Measurements from ENCODE around the gene FN1. TPM values are rescaled to one million over a fixed set of nuclear protein-coding genes. Genes with fewer than 3 reads are reported as not detected.
"Not testable (repeated sequence)": the region's sequence is repeated elsewhere in the genome, so short reads cannot be mapped to it uniquely, and the experiment has no call there.

FN1 gene
- total RNA-seq, 3 donors from 2014 or later, result 3.0 to 4.6 (median 3.9) TPM

DNA sequence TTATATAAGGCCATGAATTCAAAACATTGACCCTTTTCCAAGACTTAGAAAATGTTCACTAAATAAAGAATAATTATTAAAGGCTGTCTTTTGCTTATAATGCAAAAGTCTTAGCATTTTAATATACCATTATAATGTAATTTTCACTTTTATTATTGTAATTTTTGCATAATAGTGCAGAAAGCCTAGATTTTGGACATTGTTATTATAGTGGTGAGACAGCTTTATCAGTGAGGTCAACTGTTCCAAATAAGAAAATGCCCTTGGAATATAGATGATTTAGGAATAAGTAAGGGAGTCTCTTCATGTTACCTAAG is 67.4 kb downstream of the FN1 start:
- Mint-ChIP-seq H3K4me3 (no peak overlapping the region), H3K4me1 (ENCODE audit: low read depth) (no peaks in the 10 kb centered on the region), H3K36me3 (ENCODE audit: insufficient read depth) (peaks cover 20% of the 10 kb centered on the region), H3K27me3 (ENCODE audit: low read depth) (no peaks in the 10 kb centered on the region), H3K9me3 (no peaks in the 10 kb centered on the region)
- DNase-seq, result no peak
- no peak for ATAC-seq

DNA sequence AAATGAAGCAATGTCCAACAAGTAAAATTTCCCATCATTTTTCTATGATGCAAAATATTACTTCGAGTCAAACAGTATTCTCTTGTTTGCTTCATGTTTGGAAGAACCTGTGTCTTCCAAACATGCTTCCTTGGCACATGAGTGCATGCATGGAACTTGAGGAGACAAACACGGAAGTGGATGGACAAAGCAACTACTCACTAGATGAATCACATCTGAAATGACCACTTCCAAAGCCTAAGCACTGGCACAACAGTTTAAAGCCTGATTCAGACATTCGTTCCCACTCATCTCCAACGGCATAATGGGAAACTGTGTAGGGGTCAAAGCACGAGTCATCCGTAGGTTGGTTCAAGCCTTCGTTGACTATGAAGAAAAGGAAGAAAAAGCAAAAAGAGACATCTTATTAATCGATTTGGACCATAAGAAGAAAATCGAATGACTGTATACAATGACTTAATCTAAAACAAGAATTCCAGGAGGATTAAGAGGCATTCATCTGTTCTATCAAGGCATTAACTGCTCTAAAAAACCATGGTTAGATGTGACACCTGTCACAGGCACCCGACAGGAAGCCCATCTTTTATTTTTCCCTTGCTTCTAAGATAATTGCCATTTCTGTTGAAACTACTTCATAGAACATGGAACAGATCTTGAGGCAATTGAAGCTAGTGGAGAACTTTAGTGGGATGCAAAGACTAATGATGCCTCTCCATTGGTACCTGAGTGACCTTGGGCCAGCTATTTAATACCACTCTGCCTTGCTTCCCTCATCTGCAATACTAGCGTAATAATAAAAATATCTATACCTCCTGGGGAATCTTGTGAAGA is 68.0 kb downstream of the FN1 start:
- Mint-ChIP-seq H3K36me3 (ENCODE audit: insufficient read depth) (peaks cover 26% of the 10 kb centered on the region), H3K4me1 (ENCODE audit: low read depth) (no peaks in the 10 kb centered on the region), H3K4me3 (no peak overlapping the region), H3K9me3 (no peaks in the 10 kb centered on the region), H3K27me3 (ENCODE audit: low read depth) (no peaks in the 10 kb centered on the region)
- no peak for DNase-seq
- ATAC-seq, result no peak

DNA sequence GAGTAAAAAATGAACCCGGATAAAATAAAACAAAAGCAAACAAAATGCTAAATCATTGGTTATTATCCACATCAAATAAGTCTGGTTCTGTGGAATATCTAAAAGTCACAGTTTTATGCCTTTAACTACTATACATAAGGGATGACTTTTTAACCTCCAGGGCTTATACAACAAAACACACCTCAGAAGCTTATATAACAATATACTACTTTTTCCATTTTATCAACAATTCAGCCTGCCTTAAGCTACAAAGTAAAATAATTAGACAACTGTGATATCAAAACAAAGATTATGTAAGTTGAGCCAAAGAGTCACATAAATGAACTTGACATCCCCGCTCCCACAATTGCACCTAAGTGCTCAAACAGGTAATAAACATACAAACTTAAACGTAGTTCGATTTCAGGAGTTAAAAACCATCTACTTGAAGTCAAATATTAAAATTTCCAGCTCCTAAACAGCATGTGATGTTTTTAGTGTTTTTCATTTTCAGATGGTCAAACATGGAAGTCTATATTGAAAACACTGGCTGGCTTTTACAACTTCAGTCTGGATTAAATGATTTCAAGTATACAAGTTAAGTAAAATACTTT is 69.3 kb downstream of the FN1 start:
- Mint-ChIP-seq H3K36me3 (ENCODE audit: insufficient read depth) (peaks cover 33% of the 10 kb centered on the region), H3K4me3 (no peak overlapping the region), H3K4me1 (ENCODE audit: low read depth) (no peaks in the 10 kb centered on the region), H3K27me3 (ENCODE audit: low read depth) (no peaks in the 10 kb centered on the region), H3K9me3 (no peaks in the 10 kb centered on the region)
- DNase-seq (no peak), ATAC-seq (no peak)

DNA sequence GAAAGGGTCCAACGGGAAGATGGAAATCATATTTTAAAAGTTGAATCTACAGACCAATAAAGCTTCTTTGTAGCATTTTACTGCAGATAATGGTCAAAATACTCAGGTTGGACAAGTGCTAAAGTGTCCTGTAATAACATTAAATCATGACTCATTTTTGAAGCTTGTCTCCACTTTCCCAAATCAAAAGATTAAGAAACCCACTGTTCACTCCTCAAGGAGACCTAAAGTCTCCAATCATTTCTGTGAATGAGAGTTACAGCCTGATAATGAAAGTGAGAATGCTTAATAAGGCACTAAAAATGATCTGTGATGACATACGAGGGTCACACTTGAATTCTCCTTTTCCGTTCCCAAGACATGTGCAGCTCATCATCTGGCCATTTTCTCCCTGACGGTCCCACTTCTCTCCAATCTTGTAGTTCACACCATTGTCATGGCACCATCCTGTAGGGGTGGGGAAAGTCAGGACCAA is 70.6 kb downstream of the FN1 start:
- no peak for DNase-seq
- ATAC-seq, result no peak
- Mint-ChIP-seq H3K4me3 (no peak overlapping the region), H3K27me3 (ENCODE audit: low read depth) (no peaks in the 10 kb centered on the region), H3K36me3 (ENCODE audit: insufficient read depth) (peaks cover 41% of the 10 kb centered on the region), H3K4me1 (ENCODE audit: low read depth) (no peaks in the 10 kb centered on the region), H3K9me3 (no peaks in the 10 kb centered on the region)

DNA sequence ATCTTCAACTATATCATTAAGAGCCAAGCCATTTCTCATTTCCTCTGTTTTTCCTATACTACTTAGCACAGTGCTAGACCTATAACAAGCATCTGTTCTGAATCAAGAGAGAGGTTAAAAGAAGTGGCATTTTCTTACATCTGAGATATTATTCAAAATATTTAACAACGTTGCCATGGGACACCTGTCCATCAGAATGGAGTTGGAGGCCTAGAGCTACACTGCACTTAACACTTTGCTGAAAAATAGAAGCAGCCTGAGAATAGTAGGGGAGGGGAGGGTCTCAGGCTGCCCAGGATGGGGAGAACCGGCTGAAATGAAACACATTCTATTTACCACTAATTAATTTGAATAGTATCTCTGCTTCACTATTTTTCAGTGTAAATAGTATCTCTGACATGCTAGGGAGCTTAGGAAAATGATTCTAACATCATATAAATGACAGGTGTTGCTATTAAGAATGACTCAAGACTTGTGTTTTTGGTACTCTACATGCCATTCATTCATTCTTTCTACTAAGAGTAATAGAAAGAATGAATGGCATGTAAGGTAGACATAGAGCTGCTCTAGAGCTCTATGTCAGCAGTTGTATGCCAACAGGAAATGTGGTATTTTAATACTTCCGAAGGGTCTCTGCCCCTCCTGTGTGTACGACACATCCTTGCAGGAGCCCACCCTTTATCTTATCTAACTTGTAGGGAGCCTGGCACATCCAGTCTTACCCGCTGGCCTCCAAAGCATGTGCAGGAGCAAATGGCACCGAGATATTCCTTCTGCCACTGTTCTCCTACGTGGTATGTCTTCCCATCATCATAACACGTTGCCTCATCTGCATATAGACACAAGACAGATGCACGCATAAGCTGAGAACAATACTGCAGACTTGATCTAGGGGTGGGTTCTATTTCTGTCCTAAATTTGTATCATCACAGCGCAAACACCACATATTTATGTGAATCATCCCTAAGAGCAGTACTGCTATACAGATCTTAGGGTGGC is 71.4 kb downstream of the FN1 start:
- no peaks in the 10 kb centered on the region for H3K27me3 Mint-ChIP-seq (ENCODE audit: low read depth)
- DNase-seq (no peak), ATAC-seq (no peak)
- no peak overlapping the region for H3K4me3 Mint-ChIP-seq
- H3K9me3 Mint-ChIP-seq, result no peaks in the 10 kb centered on the region
- peaks cover 41% of the 10 kb centered on the region for H3K36me3 Mint-ChIP-seq (ENCODE audit: insufficient read depth)
- H3K4me1 Mint-ChIP-seq (ENCODE audit: low read depth), result no peaks in the 10 kb centered on the region

DNA sequence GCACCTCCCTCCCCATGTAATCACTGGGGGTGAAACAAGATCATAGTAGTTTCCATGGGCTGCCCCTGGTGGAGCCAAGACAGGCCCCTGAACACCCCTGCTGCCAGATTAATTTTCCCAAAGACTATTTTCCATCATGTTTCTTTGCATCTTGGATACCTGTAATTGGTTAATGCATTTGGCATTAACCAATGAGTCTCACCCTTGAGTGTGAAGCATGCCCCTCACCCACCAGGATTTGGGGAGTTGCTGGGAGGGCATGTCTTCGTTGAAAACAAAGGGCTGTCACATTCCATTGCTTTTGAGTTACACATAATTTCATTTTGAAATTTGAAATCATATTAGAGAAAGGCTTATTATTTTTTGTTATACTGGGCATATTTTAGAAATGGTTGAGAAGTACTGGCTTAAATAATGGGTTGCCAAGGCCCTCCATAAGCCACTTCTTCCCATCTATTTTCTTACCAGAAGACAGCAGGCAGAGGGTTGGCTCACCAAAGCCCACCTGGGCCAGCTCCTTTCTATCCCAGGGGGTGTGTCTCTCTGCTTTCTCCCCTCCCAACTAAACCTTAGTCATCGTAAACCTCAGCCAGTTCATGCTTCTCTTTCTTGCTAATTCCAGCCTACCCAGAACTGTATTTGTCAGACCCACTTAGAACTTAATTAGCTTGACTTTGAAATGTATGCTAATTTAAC is 72.3 kb downstream of the FN1 start:
- H3K4me3 Mint-ChIP-seq, result no peak overlapping the region
- DNase-seq (no peak), ATAC-seq (no peak)
- no peaks in the 10 kb centered on the region for H3K9me3 Mint-ChIP-seq
- H3K36me3 Mint-ChIP-seq (ENCODE audit: insufficient read depth), result peaks cover 41% of the 10 kb centered on the region
- no peaks in the 10 kb centered on the region for H3K27me3 Mint-ChIP-seq (ENCODE audit: low read depth)
- H3K4me1 Mint-ChIP-seq (ENCODE audit: low read depth), result no peaks in the 10 kb centered on the region

DNA sequence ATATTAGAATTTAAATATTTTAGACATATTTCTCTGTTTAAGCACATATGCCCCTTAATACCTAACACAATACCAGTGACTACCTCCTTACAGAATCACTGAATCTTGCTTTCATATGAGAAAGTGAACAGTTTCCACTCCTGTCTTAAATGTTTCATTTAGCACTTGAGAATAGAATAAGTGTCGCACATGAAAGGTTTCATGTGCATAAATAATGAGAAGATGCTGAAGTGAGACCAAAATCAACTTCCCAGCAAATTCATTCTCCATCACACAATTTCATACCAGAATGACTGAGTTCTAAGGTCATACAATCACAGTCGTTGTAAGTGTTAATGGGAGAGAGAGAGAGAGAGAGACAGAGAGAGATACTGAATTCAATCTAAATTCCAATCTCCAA is 72.8 kb downstream of the FN1 start:
- Mint-ChIP-seq H3K4me1 (ENCODE audit: low read depth) (no peaks in the 10 kb centered on the region), H3K9me3 (no peaks in the 10 kb centered on the region), H3K4me3 (no peak overlapping the region), H3K36me3 (ENCODE audit: insufficient read depth) (peaks cover 42% of the 10 kb centered on the region), H3K27me3 (ENCODE audit: low read depth) (no peaks in the 10 kb centered on the region)
- DNase-seq (no peak), ATAC-seq (no peak)

DNA sequence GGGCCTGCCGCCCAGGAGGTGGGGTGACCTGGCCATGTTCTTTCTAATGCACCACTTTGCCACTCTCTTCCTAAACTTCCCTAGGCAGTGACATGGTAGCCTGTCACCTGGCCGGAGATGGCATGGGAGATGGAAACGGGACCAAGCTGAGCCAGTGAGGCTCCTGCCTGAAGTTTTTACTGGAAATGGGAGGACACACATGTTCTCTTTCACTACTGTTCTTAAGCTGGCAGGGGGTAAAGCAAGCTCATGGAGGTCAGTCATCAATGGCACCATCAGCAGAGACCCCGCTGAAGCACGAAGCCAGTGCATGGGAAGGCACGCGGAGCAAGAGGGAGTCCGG is 73.3 kb downstream of the FN1 start:
- DNase-seq (no peak), ATAC-seq (no peak)
- peaks cover 42% of the 10 kb centered on the region for H3K36me3 Mint-ChIP-seq (ENCODE audit: insufficient read depth)
- H3K4me3 Mint-ChIP-seq, result no peak overlapping the region
- no peaks in the 10 kb centered on the region for H3K4me1 Mint-ChIP-seq (ENCODE audit: low read depth)
- no peaks in the 10 kb centered on the region for H3K27me3 Mint-ChIP-seq (ENCODE audit: low read depth)
- H3K9me3 Mint-ChIP-seq, result no peaks in the 10 kb centered on the region

DNA sequence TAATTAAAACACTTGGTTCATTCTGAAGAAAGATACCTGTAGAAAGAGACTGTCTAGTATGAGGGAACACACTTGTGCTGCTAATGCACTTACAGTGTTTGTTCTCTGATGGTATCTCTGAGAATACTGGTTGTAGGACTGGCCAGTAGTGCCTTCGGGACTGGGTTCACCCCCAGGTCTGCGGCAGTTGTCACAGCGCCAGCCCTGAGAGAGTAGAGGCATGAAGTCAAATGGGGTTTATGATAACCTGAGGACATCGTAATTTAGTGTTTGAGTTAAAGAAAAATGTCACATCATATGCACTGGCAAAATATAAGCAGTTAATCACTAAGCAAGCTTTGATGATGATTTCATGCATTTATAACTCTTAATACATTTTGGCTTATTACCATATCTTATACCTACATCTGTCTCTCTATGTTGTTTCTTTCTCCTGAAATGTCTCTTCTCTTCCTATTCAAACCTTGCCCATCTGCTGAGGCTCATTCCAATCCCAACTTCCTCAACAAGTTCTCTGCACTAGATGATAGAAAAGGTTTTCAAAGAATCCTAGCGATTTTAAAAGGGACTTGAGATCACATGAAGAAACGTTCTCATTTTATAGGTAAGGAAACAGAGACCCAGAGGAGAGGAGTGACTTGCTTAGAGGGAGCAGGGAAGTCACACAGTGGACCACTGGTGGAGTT is 73.8 kb downstream of the FN1 start:
- no peak for DNase-seq
- H3K27me3 Mint-ChIP-seq (ENCODE audit: low read depth), result no peaks in the 10 kb centered on the region
- H3K36me3 Mint-ChIP-seq (ENCODE audit: insufficient read depth), result peaks cover 41% of the 10 kb centered on the region
- H3K4me3 Mint-ChIP-seq, result no peak overlapping the region
- ATAC-seq, result no peak
- H3K4me1 Mint-ChIP-seq (ENCODE audit: low read depth), result no peaks in the 10 kb centered on the region
- no peaks in the 10 kb centered on the region for H3K9me3 Mint-ChIP-seq

DNA sequence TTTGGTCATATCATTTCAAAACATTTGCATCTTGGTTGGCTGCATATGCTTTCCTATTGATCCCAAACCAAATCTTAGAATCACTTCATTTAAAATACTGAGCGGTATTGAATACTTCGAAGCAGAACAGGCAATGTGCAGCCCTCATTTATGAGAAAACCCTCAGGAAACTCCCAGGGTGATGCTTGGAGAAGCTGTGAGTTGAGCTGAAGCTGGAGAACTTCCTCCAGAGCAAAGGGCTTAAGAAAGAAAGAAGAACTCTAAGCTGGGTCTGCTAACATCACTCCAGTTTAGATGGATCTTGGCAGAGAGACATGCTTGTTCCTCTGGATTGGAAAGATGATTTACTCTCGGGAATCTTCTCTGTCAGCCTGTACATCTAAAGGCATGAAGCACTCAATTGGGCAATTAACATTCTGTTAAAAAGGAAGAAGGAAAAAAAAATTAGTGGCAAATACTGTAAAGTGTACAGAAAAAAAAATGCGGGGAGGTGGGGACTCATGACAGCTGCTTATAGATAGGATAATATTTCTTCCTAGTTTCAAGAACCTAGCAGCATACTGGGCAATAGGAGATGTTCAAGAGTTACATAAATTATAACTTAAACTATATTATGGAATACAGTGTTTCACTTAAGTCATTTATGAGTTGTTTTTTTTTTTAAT is 74.5 kb downstream of the FN1 start:
- Mint-ChIP-seq H3K27me3 (ENCODE audit: low read depth) (no peaks in the 10 kb centered on the region), H3K36me3 (ENCODE audit: insufficient read depth) (peaks cover 47% of the 10 kb centered on the region), H3K4me1 (ENCODE audit: low read depth) (no peaks in the 10 kb centered on the region), H3K4me3 (no peak overlapping the region), H3K9me3 (no peaks in the 10 kb centered on the region)
- DNase-seq (no peak), ATAC-seq (no peak)

DNA sequence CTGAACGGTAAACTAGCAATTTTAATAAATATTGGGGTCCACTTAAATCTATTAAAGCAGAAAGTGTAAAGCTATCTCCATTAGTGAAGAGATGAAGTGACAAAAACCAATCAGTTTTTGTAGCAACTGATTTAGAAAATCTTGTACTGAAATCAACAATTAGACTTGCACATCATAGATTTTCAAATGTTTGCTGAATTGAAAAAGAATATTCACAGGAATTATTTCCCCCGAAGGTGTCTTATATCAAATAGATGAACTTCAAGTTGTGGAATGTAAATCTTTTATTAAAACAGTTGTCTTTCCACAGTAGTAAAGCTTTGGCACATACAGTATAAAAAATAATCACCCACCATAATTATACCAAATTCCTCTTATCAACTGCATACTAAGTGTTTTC is 75.3 kb downstream of the FN1 start:
- Mint-ChIP-seq H3K36me3 (ENCODE audit: insufficient read depth) (peaks cover 47% of the 10 kb centered on the region), H3K4me1 (ENCODE audit: low read depth) (no peaks in the 10 kb centered on the region), H3K9me3 (no peaks in the 10 kb centered on the region), H3K27me3 (ENCODE audit: low read depth) (no peaks in the 10 kb centered on the region), H3K4me3 (no peak overlapping the region)
- no peak for DNase-seq
- no peak for ATAC-seq

DNA sequence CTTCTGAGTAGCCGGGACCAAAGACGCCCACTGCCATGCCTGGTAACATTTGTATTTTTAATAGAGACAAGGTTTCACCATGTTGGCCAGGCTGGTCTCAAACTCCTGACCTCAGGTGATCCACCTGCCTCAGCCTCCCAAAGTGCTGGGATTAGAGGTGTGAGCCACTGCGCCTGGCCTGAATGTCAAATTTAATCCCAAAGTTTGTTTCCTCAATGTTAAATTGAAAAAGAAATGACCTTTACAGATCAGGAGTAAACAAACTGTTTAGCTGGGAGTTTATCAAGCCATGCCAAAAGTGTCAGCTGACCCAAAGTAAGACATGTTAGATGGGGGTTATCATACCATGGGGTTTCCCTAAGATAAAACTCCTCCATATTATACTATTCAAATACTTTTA is 75.8 kb downstream of the FN1 start:
- H3K36me3 Mint-ChIP-seq (ENCODE audit: insufficient read depth), result peaks cover 46% of the 10 kb centered on the region
- not testable (repeated sequence) for H3K27me3 Mint-ChIP-seq (ENCODE audit: low read depth); H3K9me3 Mint-ChIP-seq; H3K4me3 Mint-ChIP-seq; DNase-seq; ATAC-seq; H3K4me1 Mint-ChIP-seq (ENCODE audit: low read depth)

DNA sequence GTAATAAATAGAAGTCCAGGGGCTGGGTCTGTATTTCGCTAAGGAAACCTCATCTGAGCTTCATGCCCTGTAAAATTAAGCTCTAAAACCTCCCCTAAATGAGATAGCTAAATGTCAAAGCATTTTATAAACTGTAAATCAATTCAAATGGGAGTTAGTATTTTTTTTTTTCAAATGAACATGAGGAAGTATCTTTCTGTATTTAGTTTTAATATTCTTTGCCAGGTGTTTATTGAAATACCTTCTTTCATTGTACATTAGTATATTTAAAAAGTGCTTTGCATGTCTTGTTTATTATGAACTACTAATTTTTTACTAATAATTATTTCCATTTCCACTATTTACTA is 76.3 kb downstream of the FN1 start:
- H3K27me3 Mint-ChIP-seq (ENCODE audit: low read depth), result no peaks in the 10 kb centered on the region
- H3K4me1 Mint-ChIP-seq (ENCODE audit: low read depth), result no peaks in the 10 kb centered on the region
- DNase-seq (no peak), ATAC-seq (no peak)
- no peaks in the 10 kb centered on the region for H3K9me3 Mint-ChIP-seq
- peaks cover 46% of the 10 kb centered on the region for H3K36me3 Mint-ChIP-seq (ENCODE audit: insufficient read depth)
- no peak overlapping the region for H3K4me3 Mint-ChIP-seq
